ENCODE data around the gene LNP1.

- TF ChIP-seq YY1 (IDR thresholded peaks at IDR 0.05; ENCODE audit: low read depth, low read length) (no peak), GABPA (IDR thresholded peaks at IDR 0.05; ENCODE audit: borderline replicate concordance, insufficient read depth, low read length) (no peak), CHD1 (IDR thresholded peaks at IDR 0.05; ENCODE audit: low read depth, low read length) (no peak), MAX (IDR thresholded peaks at IDR 0.05) (no peak), POLR2A (IDR thresholded peaks at IDR 0.05; ENCODE audit: control extremely low read depth in 1 of 2, low read depth in 2 of 2, low read length in 2 of 2) (no peak)
These were observed 4.4 kb upstream of the LNP1 start for GRCh38 chr3:100396967-100397366.
